Suprapubic skin (tissue), 4 donors: ENCODE data around the gene DSP. TPM values are rescaled to one million over a fixed set of nuclear protein-coding genes. Genes with fewer than 3 reads are reported as not detected.
A peak's percentile ranks its signal among the peaks of the same experiment; 100 is the strongest.

Experiments used
- DNase-seq, 2 donors: peaks; one replicate each; pipeline ENCODE4 v3.0.0-alpha.2; 2019; ENCODE audit warnings: low spot score in 2 of 2
- H3K27ac ChIP-seq: fragments of 200-600 bp; sonication (generic); one replicate; pipeline ENCODE4 v1.5.1; 2019
- H3K27me3 ChIP-seq: fragments of 200-600 bp; sonication (generic); one replicate; pipeline ENCODE4 v1.5.1; 2019
- H3K36me3 ChIP-seq: fragments of 200-600 bp; sonication (generic); one replicate; pipeline ENCODE4 v1.5.1; 2019
- H3K4me1 ChIP-seq: fragments of 200-600 bp; sonication (generic); one replicate; pipeline ENCODE4 v1.5.1; 2019
- H3K4me3 ChIP-seq: fragments of 200-600 bp; sonication (generic); one replicate; pipeline ENCODE4 v1.5.1; 2019; ENCODE audit warnings: mild to moderate bottlenecking
- H3K9me3 ChIP-seq: fragments of 200-600 bp; sonication (generic); one replicate; pipeline ENCODE4 v1.5.1; 2019
- CTCF ChIP-seq, 2 donors: fragments of 200-600 bp in 1 of 2; fragments of 450-650 bp in 1 of 2; sonication (generic) in 1 of 2; IDR thresholded peaks; one replicate each; pipeline ENCODE4 v1.5.1; 2016 to 2019; ENCODE audit warnings: antibody characterized with exemption in 2 of 2, mild to moderate bottlenecking in 1 of 2, moderate library complexity in 1 of 2
- EP300 ChIP-seq: sonication (generic); formaldehyde crosslinking; IDR thresholded peaks from one replicate; pipeline ENCODE4 v1.6.1; 2017; ENCODE audit warnings: antibody characterized with exemption
- POLR2A ChIP-seq, 2 donors: fragments of 450-650 bp; IDR thresholded peaks; one replicate each; pipeline ENCODE4 v1.6.1; 2017; ENCODE audit warnings: antibody characterized with exemption in 2 of 2, mild to moderate bottlenecking in 2 of 2, moderate library complexity in 2 of 2
- POLR2AphosphoS5 ChIP-seq, 3 donors: sonication (generic); formaldehyde crosslinking; IDR thresholded peaks; one replicate each; pipeline ENCODE4 v1.6.1; 2017; ENCODE audit warnings: antibody characterized with exemption in 3 of 3
- WGBS: methylation state at CpG from one replicate; pipeline ENCODE4 v1.1.5; 2018; 5-methylcytosine and 5-hydroxymethylcytosine counted together
- total RNA-seq, 4 donors: library from RNA; depleted of rRNA; stranded (reverse); fragments of >200 nt; gene quantifications; one replicate each; pipeline ENCODE4 v1.1.0, GENCODE V29; 2016

Gene DSP
- total RNA-seq, 4 donors from 2014 or later = 1,704 to 2,508 (median 2,195) TPM

GRCh38 chr6:7547315-7547714 is 5.8 kb downstream of the DSP start:
- Histone ChIP-seq H3K27me3 (peaks cover 17% of the 10 kb centered on the region), H3K4me1 (peaks cover 35% of the 10 kb centered on the region), H3K4me3 (peak overlapping the region; percentile 70), H3K27ac (peak overlapping the region; percentile 98), H3K9me3 (no peaks in the 10 kb centered on the region), H3K36me3 (no peaks in the 10 kb centered on the region)
- no peak for DNase-seq
- TF ChIP-seq POLR2AphosphoS5 (IDR thresholded peaks at IDR 0.05) (no peak), EP300 (no peak), CTCF (IDR thresholded peaks at IDR 0.05) (no peak), POLR2A (IDR thresholded peaks at IDR 0.05) (no peak)
- 73% methylated on average over 4 of the region's 4 CpGs for WGBS

GRCh38 chr6:7550433-7550801 is 8.9 kb downstream of the DSP start:
- Histone ChIP-seq H3K27me3 (peaks cover 10% of the 10 kb centered on the region), H3K4me3 (peak overlapping the region; percentile 5), H3K36me3 (no peaks in the 10 kb centered on the region), H3K4me1 (peaks cover 50% of the 10 kb centered on the region), H3K9me3 (no peaks in the 10 kb centered on the region), H3K27ac (peak overlapping the region; percentile 65)
- 43% methylated on average over 2 of the region's 2 CpGs for WGBS
- DNase-seq = no peak
- no peak for TF ChIP-seq EP300
- no peak for TF ChIP-seq POLR2A (IDR thresholded peaks at IDR 0.05)
- TF ChIP-seq CTCF (IDR thresholded peaks at IDR 0.05) = no peak
- TF ChIP-seq POLR2AphosphoS5 (IDR thresholded peaks at IDR 0.05) = no peak

GRCh38 chr6:7554533-7555275 is 13.2 kb downstream of the DSP start:
- peaks cover 63% of the 10 kb centered on the region for H3K4me1 ChIP-seq
- H3K36me3 ChIP-seq = peaks cover 38% of the 10 kb centered on the region
- H3K27ac ChIP-seq = peak overlapping the region; percentile 77
- WGBS = 53% methylated on average over 6 of the region's 6 CpGs
- TF ChIP-seq POLR2A (IDR thresholded peaks at IDR 0.05) (no peak), CTCF (IDR thresholded peaks at IDR 0.05) (no peak), EP300 (no peak), POLR2AphosphoS5 (IDR thresholded peaks at IDR 0.05) (no peak)
- no peaks in the 10 kb centered on the region for H3K9me3 ChIP-seq
- peaks cover 5% of the 10 kb centered on the region for H3K27me3 ChIP-seq
- H3K4me3 ChIP-seq = peak overlapping the region; percentile 28
- no peak for DNase-seq

GRCh38 chr6:7555671-7556070 is 14.2 kb downstream of the DSP start:
- H3K4me3 ChIP-seq = peak overlapping the region; percentile 7
- no peak for DNase-seq
- peaks cover 40% of the 10 kb centered on the region for H3K36me3 ChIP-seq
- H3K27ac ChIP-seq = peak overlapping the region; percentile 77
- WGBS = 54% methylated on average over 11 of the region's 11 CpGs
- H3K27me3 ChIP-seq = peaks cover 5% of the 10 kb centered on the region
- peaks cover 60% of the 10 kb centered on the region for H3K4me1 ChIP-seq
- H3K9me3 ChIP-seq = no peaks in the 10 kb centered on the region
- no peak for TF ChIP-seq POLR2A (IDR thresholded peaks at IDR 0.05)
- TF ChIP-seq CTCF (IDR thresholded peaks at IDR 0.05) = no peak
- TF ChIP-seq EP300 = no peak
- TF ChIP-seq POLR2AphosphoS5 (IDR thresholded peaks at IDR 0.05) = no peak

- no peak for DNase-seq
- H3K27me3 ChIP-seq = peaks cover 9% of the 10 kb centered on the region
- H3K36me3 ChIP-seq = peaks cover 40% of the 10 kb centered on the region
- no peaks in the 10 kb centered on the region for H3K9me3 ChIP-seq
- TF ChIP-seq POLR2AphosphoS5 (IDR thresholded peaks at IDR 0.05) (no peak), POLR2A (IDR thresholded peaks at IDR 0.05) (no peak), CTCF (IDR thresholded peaks at IDR 0.05) (no peak), EP300 (no peak)
- peaks cover 65% of the 10 kb centered on the region for H3K4me1 ChIP-seq
- H3K27ac ChIP-seq = no peak overlapping the region
- WGBS = 68% methylated on average over 12 of the region's 12 CpGs
- H3K4me3 ChIP-seq = no peak overlapping the region
Observed at GRCh38 chr6:7556394-7557106, 15.1 kb downstream of the DSP start.
